MCF 10A (cell line): ENCODE data around the gene KASH5. TPM values are rescaled to one million over a fixed set of nuclear protein-coding genes. Genes with fewer than 3 reads are reported as not detected.

Source experiments
- BruUV-seq: library from RNA; stranded (reverse); fragments of 400-500 nt; replicated peaks from 2 replicates; lab custom pipeline; 2021; lab: Mats Ljungman, UMichigan
- CTCF ChIA-PET: fragments of 300-600 bp; sonication (Branson Sonifier 250); formaldehyde crosslinking; extraction: SDS; loops from one replicate; lab custom pipeline; 2021; ENCODE audit warnings: antibody characterized with exemption, inconsistent platforms; lab: Yijun Ruan, JAX
- POLR2A ChIA-PET: fragments of 300-600, 350-650 bp; sonication (Branson Sonifier 250); formaldehyde crosslinking; extraction: SDS; loops from one replicate; lab custom pipeline; 2020; ENCODE audit warnings: antibody characterized with exemption, inconsistent platforms; lab: Yijun Ruan, JAX
- DNase-seq: peaks from one replicate; pipeline ENCODE4 v3.0.0-alpha.2; 2018; ENCODE audit not compliant: unreplicated experiment
- H3K27ac Mint-ChIP-seq: one replicate; pipeline ENCODE4 v1.8.0; 2022; ENCODE audit warnings: mild to moderate bottlenecking, low read depth, mixed read lengths; ENCODE audit not compliant: unreplicated experiment
- H3K27me3 Mint-ChIP-seq: one replicate; pipeline ENCODE4 v1.8.0; 2022; ENCODE audit warnings: mixed read lengths; ENCODE audit not compliant: insufficient read depth, unreplicated experiment
- H3K36me3 Mint-ChIP-seq: one replicate; pipeline ENCODE4 v1.8.0; 2022; ENCODE audit warnings: mild to moderate bottlenecking, moderate library complexity, mixed read lengths; ENCODE audit not compliant: insufficient read depth, unreplicated experiment
- H3K4me1 Mint-ChIP-seq: one replicate; pipeline ENCODE4 v1.8.0; 2022; ENCODE audit warnings: mixed read lengths; ENCODE audit not compliant: insufficient read depth, unreplicated experiment
- H3K4me3 Mint-ChIP-seq: one replicate; pipeline ENCODE4 v1.8.0; 2022; ENCODE audit warnings: mild to moderate bottlenecking, moderate library complexity, mixed read lengths; ENCODE audit not compliant: unreplicated experiment
- H3K9me3 Mint-ChIP-seq: one replicate; pipeline ENCODE4 v1.8.0; 2022; ENCODE audit warnings: mixed read lengths; ENCODE audit not compliant: unreplicated experiment
- intact Hi-C: fragments of 100-400 bp; cut with micrococcal nuclease; formaldehyde crosslinking; loops from 2 replicates; pipeline ENCODE4 v1.14.1; 2022
- total RNA-seq: library from RNA; stranded (reverse); gene quantifications from 2 replicates; pipeline ENCODE4 v1.2.3, GENCODE V29; 2022
- TF ChIP-seq, protein P1 (sequence below): fragments of 200-600 bp; IDR thresholded peaks from one replicate; pipeline ENCODE4 v1.8.0; 2022; ENCODE audit warnings: antibody characterized with exemption, mild to moderate bottlenecking; ENCODE audit not compliant: unreplicated experiment

KASH5 gene
- total RNA-seq, 1 experiment from 2014 or later = not detected

DNA sequence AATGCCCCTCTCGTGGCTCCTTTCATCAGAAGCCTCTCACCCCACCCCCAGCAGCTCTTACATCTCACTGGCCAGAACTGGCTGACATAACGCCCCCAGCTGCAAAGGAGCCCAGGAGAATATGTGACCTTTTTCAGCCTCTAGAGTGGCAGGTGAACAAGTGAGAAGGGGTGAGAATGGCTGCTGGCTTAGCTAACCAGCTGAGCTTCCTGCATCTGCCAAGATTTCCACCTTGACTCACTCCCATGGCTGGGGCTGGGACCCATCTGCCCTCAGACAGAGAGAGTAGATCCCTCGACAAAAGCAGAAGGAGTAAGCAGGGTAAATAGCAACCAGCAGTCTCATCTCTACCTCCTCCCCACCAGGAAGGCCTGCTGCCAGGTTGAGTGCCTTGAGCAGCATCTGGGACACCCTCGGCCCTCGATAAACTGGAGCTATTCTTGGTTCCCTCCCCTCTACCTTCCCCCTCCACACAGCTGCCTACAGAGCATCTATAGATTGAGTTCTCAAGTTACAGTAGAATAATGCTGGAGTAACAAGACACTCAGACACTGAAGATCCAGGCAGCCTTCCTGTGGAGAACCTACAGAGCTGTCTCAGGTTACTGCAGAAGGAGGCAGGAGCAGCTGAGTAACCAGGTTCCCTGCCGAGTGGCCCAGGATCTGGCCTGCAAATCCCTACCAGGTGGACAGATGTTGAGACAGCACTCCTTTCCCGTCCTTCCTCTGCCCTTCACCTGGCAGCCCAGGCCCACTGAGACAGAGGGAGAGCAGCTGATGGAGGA, 15.5 kb downstream of the KASH5 start:
- POLR2A ChIA-PET = interaction anchor here (0.7 kb wide), 1 partner anchor 22 kb away, joined by 3 read pairs; no protein-coding TSS in a partner anchor

DNA sequence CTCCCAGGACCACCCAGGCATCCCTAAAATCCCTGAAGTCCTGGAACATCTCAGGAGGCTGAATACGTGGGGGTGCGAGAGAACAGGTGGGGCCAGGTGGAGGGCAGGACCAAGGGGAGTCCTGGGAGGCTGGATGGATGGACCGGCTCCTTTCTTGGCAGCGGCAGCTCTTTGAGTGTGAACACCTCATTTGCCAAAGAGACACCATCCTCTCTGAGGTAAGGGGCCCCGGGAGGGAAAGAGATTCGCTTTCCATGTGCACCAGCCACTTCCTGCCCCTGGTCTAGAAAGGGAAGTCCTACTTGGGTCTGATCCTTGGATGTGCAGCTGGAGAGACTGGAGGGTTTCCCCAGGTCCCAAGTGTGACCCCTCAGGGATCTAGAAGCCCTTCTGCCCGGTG, 19.0 kb downstream of the KASH5 start:
- no TSS peak for BruUV-seq
- ChIA-PET CTCF (interaction anchor here (1.5 kb wide), 1 partner anchor 10 kb away, joined by 3 read pairs; no protein-coding TSS in a partner anchor), POLR2A (interaction anchor here (0.6 kb wide), 1 partner anchor 45 kb away, joined by 4 read pairs; the partner anchor contains the start of gene TEAD2)
- H3K9me3 Mint-ChIP-seq = no peaks in the 10 kb centered on the region
- no peak for DNase-seq
- intact Hi-C loops = no loop called here
- no peaks in the 10 kb centered on the region for H3K4me1 Mint-ChIP-seq
- TF ChIP-seq, protein P1, sequence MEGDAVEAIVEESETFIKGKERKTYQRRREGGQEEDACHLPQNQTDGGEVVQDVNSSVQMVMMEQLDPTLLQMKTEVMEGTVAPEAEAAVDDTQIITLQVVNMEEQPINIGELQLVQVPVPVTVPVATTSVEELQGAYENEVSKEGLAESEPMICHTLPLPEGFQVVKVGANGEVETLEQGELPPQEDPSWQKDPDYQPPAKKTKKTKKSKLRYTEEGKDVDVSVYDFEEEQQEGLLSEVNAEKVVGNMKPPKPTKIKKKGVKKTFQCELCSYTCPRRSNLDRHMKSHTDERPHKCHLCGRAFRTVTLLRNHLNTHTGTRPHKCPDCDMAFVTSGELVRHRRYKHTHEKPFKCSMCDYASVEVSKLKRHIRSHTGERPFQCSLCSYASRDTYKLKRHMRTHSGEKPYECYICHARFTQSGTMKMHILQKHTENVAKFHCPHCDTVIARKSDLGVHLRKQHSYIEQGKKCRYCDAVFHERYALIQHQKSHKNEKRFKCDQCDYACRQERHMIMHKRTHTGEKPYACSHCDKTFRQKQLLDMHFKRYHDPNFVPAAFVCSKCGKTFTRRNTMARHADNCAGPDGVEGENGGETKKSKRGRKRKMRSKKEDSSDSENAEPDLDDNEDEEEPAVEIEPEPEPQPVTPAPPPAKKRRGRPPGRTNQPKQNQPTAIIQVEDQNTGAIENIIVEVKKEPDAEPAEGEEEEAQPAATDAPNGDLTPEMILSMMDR = no peak
- H3K4me3 Mint-ChIP-seq = no peak overlapping the region
- peak overlapping the region; percentile 41 for H3K27ac Mint-ChIP-seq
- H3K27me3 Mint-ChIP-seq = peaks cover 12% of the 10 kb centered on the region
- H3K36me3 Mint-ChIP-seq = no peaks in the 10 kb centered on the region

More for the DNA sequence above, 15.5 kb downstream of the KASH5 start:
- intact Hi-C loops = no loop called here
- Mint-ChIP-seq H3K4me1 (no peaks in the 10 kb centered on the region), H3K27me3 (peaks cover 18% of the 10 kb centered on the region), H3K9me3 (no peaks in the 10 kb centered on the region), H3K36me3 (no peaks in the 10 kb centered on the region), H3K4me3 (no peak overlapping the region), H3K27ac (no peak overlapping the region)
- peak; percentile 60 for DNase-seq
- no TSS peak for BruUV-seq
- TF ChIP-seq, protein P1 = no peak
- CTCF ChIA-PET = interaction anchor here (1.0 kb wide), 2 partner anchors 12 to 70 kb away, joined by 3 to 5 read pairs; partner anchors contain the start of gene FLT3LG

DNA sequence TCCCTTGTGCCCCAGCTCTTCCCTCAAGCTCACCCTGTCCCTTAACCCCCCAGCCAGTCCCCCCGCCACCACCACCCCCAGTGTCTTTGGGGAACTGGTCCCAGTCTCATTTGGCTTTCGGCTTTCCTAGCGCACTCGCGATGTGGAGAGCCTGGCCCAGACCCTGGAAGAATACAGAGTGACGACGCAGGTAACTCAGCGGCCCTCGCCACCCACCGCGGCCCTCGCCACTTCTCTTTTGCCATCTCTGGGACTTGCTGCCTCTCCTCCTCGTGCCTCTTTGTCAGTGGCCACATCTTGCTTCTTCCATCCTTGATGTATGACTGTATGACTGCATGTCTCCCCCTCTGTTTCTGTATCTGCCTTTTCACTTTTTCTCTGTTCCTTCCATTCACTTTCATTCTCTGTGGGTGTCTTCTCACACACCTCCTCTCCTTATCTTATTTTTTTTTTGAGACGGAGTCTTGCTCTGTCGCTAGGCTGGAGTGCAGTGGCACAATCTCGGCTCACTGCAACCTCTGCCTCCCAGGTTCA, 19.5 kb downstream of the KASH5 start:
- TF ChIP-seq, protein P1 = no peak
- ChIA-PET CTCF (interaction anchor here (1.5 kb wide), 1 partner anchor 9 kb away, joined by 3 read pairs; no protein-coding TSS in a partner anchor), POLR2A (interaction anchor here (0.6 to 1.6 kb wide), 2 partner anchors 16 to 45 kb away, joined by 3 to 4 read pairs; partner anchors contain the start of gene TEAD2)
- H3K4me3 Mint-ChIP-seq = no peak overlapping the region
- no peak overlapping the region for H3K27ac Mint-ChIP-seq
- no peaks in the 10 kb centered on the region for H3K4me1 Mint-ChIP-seq
- H3K36me3 Mint-ChIP-seq = no peaks in the 10 kb centered on the region
- BruUV-seq = no TSS peak
- intact Hi-C loops = no loop called here
- DNase-seq = no peak
- peaks cover 12% of the 10 kb centered on the region for H3K27me3 Mint-ChIP-seq
- no peaks in the 10 kb centered on the region for H3K9me3 Mint-ChIP-seq
